ENCODE measurements around the gene CDC5L.
A peak's percentile ranks its signal among the peaks of the same experiment; 100 is the strongest.

Gene CDC5L

DNA sequence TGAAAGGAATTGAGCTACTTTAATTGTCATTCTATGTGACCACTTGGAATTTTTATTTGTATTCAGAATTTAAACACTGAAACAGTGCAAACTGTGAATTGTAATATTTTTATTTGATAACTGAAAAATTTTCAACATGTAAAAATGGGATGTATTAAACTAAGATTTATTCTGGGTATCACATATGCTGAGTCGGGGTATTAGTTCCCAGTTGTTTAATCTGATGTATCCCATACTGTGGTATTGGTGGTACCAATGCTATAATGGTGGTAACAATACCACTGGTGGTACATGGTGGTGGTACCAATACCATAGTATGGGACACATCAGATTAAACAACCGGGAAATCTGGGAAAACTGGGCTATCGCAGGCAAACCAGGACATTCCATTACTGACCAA, 79.4 kb downstream of the CDC5L start:
- no peak for DNase-seq (ENCODE audit: low spot score)
- CTCF ChIA-PET = no interaction called here
- TF ChIP-seq, protein P1, sequence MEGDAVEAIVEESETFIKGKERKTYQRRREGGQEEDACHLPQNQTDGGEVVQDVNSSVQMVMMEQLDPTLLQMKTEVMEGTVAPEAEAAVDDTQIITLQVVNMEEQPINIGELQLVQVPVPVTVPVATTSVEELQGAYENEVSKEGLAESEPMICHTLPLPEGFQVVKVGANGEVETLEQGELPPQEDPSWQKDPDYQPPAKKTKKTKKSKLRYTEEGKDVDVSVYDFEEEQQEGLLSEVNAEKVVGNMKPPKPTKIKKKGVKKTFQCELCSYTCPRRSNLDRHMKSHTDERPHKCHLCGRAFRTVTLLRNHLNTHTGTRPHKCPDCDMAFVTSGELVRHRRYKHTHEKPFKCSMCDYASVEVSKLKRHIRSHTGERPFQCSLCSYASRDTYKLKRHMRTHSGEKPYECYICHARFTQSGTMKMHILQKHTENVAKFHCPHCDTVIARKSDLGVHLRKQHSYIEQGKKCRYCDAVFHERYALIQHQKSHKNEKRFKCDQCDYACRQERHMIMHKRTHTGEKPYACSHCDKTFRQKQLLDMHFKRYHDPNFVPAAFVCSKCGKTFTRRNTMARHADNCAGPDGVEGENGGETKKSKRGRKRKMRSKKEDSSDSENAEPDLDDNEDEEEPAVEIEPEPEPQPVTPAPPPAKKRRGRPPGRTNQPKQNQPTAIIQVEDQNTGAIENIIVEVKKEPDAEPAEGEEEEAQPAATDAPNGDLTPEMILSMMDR (conservative IDR thresholded peaks at IDR 0.05; ENCODE audit: low read depth) = no peak
- POLR2A ChIA-PET (ENCODE audit: low non-redundant PET) = no interaction called here
- no peak overlapping the region for H3K27ac ChIP-seq

GRCh38 chr6:44468835-44469234, 81.3 kb downstream of the CDC5L start:
- no peak overlapping the region for H3K27ac ChIP-seq
- TF ChIP-seq, protein P1 (conservative IDR thresholded peaks at IDR 0.05; ENCODE audit: low read depth) = no peak
- ChIA-PET CTCF (no interaction called here), POLR2A (ENCODE audit: low non-redundant PET) (no interaction called here)
- no peak for DNase-seq (ENCODE audit: low spot score)

- DNase-seq (ENCODE audit: low spot score) = no peak
- POLR2A ChIA-PET (ENCODE audit: low non-redundant PET) = no interaction called here
- CTCF ChIA-PET = interaction anchor here (0.6 to 1.4 kb wide), 12 partner anchors 10 to 1442 kb away, joined by 3 to 4 read pairs (median 3); no protein-coding TSS in a partner anchor
- TF ChIP-seq, protein P1 (conservative IDR thresholded peaks at IDR 0.05; ENCODE audit: low read depth) = peak; percentile 43
- no peak overlapping the region for H3K27ac ChIP-seq
Measured at GRCh38 chr6:44470115-44470464, 82.6 kb downstream of the CDC5L start.

GRCh38 chr6:44470746-44471145, 83.2 kb downstream of the CDC5L start:
- no peak overlapping the region for H3K27ac ChIP-seq
- ChIA-PET POLR2A (ENCODE audit: low non-redundant PET) (no interaction called here), CTCF (interaction anchor here (0.7 to 1.4 kb wide), 6 partner anchors 11 to 950 kb away, joined by 3 to 4 read pairs (median 3); no protein-coding TSS in a partner anchor)
- DNase-seq (ENCODE audit: low spot score) = no peak
- TF ChIP-seq, protein P1 (conservative IDR thresholded peaks at IDR 0.05; ENCODE audit: low read depth) = no peak

- H3K27ac ChIP-seq = no peak overlapping the region
- TF ChIP-seq, protein P1 (conservative IDR thresholded peaks at IDR 0.05; ENCODE audit: low read depth) = no peak
- ChIA-PET CTCF (interaction anchor here (1.4 kb wide), 1 partner anchor 949 kb away, joined by 3 read pairs; no protein-coding TSS in a partner anchor), POLR2A (ENCODE audit: low non-redundant PET) (no interaction called here)
- DNase-seq (ENCODE audit: low spot score) = no peak
Measured at GRCh38 chr6:44471271-44471981, 83.9 kb downstream of the CDC5L start.

DNA sequence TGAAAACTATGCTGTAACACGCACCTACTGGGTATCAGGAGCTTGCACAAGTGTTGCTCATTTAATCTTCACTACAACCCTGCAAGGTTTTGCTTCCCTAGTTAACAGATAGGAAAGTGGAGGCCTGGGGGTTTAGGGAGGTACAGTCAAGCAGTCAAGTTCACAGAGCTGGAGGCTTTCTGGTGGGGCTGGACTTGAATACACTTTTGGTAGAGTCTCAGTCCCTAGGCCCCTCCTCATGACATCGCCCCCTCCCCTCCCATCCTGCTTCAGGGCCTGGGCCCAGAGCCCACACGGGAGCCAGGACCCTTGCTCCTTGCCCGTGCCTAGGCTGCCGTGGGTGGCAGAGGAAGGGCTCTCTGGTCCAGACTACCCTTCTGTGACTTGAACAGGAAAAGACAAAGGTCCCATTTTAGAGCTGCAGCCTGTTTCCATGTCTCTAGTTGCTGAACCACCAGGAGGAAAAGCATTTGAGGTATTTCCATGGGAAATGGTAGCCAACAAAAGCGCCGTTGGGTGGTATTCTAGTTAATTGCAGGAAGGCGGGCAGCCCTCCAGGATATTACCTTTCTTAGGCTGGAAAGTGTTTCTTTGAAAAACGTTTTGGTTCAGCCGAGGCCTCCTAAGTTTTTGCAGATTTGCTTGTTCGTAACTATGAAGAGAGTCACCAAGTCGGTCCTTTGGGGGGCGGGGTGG, 84.9 kb downstream of the CDC5L start:
- ChIA-PET CTCF (no interaction called here), POLR2A (ENCODE audit: low non-redundant PET) (no interaction called here)
- TF ChIP-seq, protein P1 (conservative IDR thresholded peaks at IDR 0.05; ENCODE audit: low read depth) = no peak
- no peak for DNase-seq (ENCODE audit: low spot score)
- H3K27ac ChIP-seq = no peak overlapping the region

Data from RWPE1 (cell line).